DLD1 (cell line): Measurements from ENCODE around the gene RAB30.
"Not testable (repeated sequence)": the region's sequence is repeated elsewhere in the genome, so short reads cannot be mapped to it uniquely, and the experiment has no call there.

Experiments used
- in situ Hi-C: cut with HindIII; loops from 2 replicates; pipeline ENCODE4 v1.10.0; 2017; ENCODE audit warnings: low sequenced_read_pairs

RAB30 gene

DNA sequence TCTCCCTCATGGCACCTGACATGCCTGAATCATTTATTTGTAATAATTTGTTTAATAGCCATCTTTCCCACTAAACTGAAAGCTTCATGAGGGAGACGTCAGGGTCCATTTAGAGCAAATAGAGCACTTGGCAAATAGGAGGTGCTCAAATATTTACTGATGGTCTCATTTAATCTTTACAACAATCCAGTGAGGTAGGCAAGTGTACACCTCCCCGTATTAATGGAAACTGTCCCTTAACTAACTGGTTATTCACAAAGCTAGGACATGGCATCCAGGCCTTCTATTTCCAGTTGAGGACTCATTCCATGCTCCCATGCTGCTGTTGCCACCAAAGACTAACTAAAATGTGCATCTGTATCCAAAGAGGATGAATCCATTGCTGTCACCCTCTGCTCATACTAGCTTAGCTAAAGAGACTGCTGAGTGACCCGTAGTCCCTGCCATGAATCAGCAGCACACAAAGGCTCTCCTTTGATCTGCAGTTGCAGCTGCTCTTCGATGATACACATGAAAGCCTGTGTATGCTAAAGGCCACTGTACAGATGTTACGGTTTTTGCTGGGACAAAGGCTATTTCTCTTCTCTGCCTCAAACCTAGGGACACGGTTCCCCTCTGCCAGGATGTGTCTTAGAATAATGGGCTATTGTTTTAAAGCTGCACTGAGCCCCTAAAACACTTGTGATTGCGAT, 82.6 kb downstream of the RAB30 start:
- in situ Hi-C loops, result no loop called here

DNA sequence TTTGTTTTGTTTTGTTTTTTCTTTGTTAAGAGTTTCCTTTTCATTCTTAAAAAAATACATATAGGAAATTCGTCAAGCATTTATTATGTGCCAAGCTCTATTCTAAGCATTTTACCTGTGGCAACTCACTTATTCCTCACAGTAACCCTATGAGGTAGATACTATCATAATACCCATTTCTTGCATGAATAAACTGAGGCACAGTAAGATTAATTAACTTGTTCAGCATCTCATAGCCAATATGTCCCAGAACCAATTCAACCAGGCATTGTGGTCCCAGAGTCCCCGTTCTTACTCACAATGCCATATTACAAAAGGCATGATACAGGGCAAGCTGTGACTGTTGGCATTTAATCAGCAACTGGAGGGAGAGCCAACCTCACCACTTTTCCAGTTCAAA, 83.7 kb downstream of the RAB30 start:
- in situ Hi-C loops, result no loop called here

DNA sequence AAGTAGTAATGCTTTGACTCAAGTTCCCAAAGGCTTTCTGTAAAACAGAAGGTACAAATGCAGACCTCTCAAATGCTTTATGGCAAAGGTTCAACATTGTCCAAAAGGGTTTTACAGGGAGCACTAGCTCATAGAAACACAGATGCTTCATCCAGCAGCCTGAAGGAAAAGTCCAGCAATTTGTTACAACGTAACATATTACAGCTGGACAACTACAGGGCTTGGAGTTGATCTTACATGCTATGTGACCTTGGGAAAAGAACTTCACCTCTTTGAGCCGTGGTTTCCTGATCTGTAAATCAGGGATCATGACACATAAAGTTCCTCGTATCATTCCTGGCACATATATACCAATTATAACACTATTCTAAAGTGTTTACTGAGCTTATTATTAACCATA, 85.3 kb downstream of the RAB30 start:
- in situ Hi-C loops, result no loop called here

DNA sequence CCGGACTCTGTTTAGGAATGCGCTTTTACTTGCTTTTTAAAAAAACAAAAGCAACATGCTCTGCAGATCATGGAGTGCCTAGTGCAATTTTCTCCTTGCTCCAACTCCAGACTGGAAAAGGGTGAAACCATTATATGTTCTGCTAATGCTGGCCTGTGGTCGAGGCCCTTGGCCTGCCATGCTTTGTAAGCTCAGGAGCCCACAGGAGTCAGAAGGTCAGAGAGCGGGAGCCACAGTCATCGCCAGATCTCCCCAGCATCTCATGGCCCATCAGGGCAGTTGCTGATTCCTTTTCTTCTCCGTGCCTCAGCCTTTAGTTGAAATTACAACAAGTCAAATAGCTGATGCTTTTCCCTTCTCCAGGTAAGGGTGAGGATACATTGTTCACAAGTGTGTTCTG, 89.8 kb downstream of the RAB30 start:
- in situ Hi-C loops, result no loop called here

DNA sequence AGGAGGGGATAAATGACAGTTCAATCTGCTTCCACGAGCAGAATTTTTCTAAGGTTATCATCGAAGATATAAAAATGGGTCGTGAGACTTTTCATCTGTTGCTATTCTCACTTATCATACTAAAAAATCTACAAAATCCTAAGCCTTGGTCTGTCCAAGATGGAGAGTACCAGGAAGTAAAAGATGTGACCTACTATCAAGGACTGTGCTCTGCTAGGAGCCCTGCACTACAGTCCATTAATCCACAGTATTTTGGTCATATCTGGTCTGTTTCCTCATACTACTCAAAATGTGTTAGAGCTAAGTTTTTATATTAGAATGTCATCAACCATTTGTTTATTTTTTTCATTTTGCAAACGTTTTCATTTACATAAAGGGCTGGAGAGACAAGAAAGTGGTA, 90.8 kb downstream of the RAB30 start:
- in situ Hi-C loops, result no loop called here

DNA sequence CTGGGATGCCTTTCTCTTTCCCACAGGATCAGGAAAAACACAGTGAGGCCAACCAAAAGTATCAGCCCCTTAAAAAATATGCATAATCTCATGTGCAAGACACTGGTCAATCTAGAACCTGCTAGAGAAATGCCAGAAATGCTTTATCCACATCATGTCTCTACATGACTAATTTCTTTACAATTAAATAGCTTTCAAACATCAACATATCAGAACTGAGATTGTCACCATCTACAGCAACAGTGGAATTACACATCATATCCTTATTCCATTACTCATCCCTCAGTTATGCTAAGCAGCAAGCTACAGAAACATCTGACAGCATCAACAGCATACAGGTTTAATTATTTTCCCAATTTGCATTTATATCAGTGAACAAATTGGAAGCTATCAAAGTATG, 91.4 kb downstream of the RAB30 start:
- in situ Hi-C loops, result no loop called here

DNA sequence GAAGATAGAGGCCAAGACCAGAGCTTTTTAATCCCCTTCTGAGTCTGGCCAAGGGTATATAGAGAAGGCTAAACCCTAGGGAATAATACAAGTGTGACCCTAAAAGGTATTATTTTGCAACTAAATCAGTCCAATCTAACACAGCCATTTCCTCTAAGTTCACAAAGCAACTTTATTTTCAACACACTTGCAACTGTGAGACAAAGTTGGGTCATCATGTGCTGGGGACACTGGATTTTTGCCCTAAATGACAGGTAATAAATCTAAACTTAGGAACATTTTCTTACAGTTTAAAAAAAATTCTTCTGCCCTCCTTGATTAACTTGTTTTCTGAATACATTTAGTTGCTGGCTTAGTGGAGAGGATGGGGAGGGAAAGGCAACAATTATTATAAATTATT, 91.9 kb downstream of the RAB30 start:
- in situ Hi-C loops, result no loop called here

DNA sequence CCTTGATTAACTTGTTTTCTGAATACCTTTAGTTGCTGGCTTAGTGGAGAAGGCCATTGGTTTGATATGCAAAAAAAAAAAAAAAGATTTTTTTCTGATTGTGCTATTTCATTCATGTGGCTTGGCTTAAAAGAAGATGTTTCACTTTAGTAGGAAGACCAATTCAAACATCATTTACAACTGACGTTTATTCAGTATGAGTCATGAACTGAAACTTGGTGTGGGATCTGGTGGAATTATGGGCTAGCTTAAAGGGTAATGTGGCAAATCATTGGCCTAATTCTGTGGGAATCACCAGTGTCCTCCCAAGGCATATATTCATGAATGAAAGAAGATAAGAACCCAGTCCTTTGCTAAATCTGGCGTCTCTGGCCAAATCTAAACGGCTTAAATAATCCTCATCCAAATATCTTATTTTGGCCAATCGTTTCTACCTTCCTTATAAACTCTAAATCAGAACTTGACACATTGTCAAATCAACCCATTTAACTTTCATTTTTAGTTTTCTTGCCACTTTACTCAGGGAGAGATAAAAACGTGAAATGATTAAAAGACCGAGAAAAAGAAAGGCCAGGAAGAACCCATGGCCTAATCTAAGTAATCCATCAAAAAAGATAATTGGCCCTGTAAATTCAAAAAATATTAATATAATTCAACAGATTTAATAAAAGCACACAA, 93.1 kb downstream of the RAB30 start:
- in situ Hi-C loops, result no loop called here

DNA sequence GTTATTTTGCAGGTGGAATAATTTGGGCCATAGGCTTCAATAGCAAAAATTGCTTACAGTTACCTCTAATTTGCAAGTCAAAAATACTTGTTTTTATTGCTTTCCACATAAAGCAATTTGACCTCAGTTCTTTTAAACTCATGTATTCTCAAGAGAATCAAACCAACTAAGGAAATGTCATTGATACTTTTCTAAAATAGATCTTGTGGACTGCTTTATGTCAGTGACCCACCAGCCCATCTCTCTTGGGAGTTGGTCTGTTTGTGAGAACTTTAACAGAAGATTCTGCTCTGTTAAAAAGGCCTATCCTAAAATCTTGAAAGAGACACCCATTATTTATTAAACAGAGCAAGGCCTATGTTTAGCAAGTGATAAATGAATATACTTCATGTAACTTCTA, 94.9 kb downstream of the RAB30 start:
- in situ Hi-C loops, result no loop called here

DNA sequence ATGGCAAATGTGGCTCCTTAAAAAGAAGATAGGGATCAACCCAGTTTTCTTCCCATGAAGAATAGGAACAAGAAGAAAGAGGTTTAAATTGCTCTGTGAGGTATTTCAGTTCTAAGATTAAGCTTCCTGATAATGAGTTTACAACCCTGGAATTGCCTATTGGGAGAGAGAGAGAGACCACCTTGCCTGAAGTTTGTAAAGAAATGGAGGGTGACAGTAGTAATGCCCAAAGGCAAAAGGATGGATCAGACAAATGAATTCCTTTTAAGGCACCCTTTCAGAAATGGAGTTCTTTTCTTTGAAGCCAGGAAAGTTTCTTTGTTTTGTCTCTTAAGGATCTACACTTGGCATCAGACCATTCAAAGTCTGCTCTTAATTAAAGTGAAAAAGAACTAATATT, 95.8 kb downstream of the RAB30 start:
- in situ Hi-C loops, result no loop called here

DNA sequence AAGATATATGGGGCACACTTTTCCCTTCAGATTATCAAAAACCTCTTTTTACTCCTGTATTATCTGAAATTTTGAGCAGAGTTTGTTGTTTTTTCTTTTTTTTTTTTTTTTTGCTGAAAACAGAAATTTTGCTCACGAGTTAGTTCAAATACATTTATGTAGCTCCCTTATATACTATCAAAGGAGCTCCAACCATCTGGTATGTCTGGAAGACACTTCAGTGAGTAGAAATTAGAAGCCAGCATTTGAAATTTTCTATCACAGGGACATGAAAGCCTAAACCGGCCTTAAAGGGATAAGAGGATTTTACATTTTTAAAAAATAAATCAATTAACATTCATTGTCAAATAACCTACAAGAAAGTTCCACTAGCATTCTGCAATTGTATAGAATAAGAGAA, 96.8 kb downstream of the RAB30 start:
- in situ Hi-C loops, result no loop called here

DNA sequence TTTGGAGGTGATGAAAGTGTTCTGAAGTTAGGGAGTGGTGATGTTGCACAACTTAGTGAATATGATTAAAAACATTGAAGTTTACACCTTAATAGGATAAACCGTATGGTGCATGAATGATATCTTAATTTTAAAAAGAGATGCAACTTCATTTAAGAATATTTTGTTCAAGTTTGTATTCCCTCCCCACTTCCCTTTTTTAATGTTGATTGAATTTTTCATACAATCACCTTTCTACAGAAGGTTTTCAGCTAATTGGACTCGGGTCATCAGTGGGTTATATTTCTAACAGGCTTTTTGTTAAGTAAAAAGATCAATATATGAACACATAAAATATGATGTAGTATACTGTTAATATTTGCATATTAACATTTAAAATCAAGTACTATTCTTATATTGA, 97.6 kb downstream of the RAB30 start:
- in situ Hi-C loops, result no loop called here

DNA sequence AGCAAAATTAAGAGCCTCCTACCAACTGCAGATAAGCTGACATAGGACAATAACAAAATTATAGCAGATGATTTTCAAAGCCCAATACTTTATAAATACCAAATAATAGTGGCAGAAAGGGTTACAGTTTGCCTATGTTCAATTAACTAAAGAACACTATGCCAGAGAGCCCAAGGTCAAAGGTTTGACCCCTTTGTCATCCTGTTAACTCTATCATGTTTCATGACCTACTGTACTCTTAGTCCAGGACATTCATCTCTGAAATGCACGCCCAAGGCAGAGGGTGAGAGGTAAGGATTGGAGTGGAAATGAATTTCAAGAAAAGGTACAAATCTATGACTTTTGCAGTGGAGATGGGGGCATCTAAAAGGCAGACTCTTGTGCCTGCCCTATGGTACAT, 99.6 kb downstream of the RAB30 start:
- in situ Hi-C loops, result no loop called here

DNA sequence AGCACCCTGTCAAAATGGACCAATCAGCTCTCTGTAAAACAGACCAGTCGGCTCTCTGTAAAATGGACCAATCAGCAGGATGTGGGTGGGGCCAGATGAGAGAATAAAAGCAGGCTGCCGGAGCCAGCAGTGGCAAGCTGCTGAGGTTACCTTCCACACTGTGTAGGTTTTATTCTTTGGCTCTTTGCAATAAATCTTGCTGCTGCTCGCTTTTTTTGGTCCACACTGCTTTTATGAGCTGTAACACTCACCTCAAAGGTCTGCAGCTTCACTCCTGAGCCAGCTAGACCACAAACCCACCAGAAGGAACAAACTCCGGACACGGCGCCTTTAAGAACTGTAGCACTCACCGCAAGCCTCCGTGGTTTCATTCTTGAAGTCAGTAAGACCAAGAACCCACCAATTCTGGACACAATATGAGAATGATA, 100.2 kb downstream of the RAB30 start:
- in situ Hi-C loops, result not testable (repeated sequence)

DNA sequence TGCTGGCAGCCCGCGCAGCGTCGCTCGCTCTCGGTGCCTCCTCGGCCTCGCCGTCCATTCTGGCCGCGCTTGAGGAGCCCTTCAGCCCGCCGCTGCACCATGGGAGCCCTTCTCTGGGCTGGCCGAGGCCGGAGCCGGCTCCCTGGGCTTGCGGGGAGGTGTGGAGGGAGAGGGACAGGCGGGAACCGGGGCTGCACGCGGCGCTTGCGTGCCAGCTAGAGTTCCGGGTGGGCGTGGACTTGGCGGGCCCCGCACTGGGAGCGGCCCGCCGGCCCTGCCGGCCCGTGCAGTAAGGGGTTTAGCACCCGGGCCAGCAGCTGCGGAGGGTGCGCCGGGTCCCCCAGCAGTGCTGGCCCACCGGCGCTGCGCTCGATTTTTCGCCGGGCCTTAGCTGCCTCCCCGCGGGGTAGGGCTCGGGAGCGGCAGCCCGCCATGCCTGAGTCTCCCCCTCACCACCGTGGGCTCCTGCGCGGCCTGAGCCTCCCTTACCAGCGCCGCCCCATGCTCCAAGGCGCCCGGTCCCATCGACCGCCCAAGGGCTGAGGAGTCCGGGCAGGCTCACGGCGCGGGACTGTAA, 101.1 kb downstream of the RAB30 start:
- in situ Hi-C loops, result not testable (repeated sequence)

DNA sequence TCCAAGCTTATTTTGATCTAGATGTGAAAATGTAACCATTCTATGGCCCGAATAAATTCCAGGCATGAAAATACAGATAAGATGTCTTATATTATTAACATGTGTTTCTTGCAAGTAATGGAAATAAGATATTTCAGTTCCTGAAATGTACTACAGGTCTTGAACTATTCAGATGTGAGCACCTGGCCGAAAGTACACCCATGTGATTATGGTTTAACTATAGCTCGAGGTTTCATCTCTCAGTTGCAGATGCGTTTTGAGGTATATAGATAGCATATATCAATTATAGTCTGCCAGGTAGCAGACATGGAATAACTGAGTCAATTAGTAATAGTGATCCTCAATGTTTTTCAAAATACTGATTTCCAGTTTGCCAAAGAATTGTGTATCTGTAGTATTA, 101.9 kb downstream of the RAB30 start:
- in situ Hi-C loops, result no loop called here

DNA sequence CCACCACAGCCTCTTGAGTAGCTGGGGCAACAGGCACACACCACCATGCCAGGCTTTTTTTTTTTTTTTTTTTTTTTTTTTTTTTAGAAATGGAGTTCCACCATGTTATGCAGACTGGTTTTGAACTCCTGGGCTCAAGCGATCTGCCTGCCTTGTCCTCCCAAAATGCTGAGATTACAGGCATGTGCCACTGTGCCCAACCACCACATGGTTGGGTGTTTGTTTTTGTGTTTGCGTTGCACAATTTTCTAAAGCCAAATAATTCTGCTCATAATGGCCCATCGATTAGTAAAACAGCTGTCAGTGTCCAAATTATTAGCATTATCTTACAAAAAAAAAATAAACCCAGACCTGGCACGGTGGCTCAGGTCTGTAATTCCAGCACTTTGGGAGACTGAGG, 104.3 kb downstream of the RAB30 start:
- in situ Hi-C loops, result no loop called here

DNA sequence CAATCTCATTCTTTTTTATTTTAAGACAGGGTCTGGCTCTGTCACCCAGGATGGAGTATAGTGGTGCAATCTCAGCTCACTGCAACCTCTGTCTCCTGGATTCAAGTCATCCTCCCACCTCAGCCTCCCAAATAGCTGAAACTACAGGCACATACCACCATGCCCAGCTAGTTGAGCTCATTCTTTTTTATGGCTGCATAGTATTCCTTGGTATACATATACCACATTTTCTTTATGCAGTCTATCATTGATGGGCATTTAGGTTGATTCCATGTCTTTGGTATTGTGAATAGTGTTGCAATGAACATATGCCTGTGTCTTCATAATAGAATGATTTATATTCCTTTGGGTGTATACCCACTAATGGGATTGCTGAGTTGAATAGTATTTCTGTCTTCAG, 109.7 kb downstream of the RAB30 start:
- in situ Hi-C loops, result not testable (repeated sequence)

DNA sequence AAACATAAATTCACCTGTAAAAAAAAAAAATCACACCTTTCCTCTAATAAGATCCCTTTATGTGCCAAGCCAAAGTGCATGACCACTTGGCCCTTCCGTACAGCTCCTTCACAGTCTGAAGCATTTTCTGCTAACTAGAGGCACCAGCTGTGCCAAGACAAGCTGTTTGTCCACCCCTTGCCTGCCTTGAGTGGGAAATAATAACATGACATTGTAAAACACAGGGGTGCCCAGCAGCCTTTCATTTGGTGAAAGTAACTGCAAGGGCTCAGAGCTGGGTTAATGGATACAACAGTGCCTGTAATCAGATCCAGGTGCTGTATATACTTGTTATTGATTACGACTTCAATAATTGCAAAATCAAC, 110.9 kb downstream of the RAB30 start:
- in situ Hi-C loops, result no loop called here

DNA sequence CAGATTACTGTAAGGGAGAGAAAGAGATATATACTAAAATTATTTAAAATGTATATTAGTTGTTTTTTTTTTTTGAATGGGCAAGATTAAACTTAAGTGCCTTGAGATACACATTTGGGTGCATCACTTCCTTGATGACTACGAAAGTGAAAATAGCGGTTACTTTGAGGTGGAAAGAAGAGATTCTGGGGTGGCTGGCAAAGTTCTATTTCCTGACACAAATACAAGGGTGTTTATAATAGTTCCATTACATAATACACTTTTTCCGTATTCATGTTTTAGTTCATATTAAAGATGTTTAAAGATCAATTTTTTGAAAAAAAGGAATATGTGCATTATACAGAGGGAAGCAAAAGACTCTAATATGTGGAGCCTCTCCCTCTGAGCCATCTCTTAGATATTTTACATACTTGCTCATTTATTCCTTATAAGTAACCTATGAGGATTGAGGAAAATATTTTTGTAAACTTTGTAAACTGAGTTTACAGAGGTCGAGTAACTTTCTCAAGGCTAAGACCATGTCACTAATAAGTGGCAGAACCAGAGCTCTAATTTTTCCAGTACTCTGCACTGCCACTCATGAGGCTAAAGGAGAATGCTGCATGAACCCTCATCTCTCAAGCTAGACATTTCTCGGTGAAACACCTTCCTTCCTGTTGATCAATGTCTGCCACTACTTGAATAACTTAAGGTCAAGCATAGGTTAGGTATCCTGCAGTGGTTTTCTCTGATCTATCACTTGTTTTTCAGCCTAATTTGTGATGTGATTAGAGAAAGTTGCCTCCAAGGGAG, 111.5 kb downstream of the RAB30 start:
- in situ Hi-C loops, result no loop called here

DNA sequence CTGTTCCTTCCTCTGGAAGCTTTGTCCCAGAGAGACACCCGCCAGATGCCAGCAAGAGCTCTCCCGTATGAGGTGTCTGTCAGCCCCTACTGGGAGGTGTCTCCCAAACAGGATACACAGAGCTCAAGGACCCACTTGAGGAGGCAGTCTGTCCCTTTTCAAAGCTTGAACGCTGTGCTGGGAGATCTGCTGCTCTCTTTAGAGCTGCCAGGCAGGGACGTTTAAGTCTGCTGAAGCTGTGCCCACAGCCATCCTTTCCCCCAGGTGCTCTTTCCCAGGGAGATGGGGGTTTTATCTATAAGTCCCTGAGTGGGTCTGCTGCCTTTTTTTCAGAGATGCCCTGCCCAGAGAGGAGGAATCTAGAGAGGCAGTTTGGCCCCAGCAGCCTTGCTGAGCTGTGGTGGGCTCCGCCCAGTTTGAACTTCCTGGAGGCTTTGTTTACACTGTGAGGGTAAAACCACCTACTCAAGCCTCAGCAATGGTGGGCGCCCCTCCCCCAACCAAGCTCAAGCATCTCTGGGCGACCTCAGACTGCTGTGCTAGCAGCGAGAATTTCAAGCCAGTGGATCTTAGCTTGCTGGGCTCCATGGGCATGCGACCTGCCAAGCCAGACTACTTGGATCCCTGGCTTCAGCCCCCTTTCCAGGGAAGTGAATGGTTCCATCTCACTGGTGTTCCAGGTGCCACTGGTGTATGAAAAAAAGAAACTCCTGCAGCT, 115.8 kb downstream of the RAB30 start:
- in situ Hi-C loops, result not testable (repeated sequence)
